ENCODE measurements around the gene OR52W1. TPM values are rescaled to one million over a fixed set of nuclear protein-coding genes. Genes with fewer than 3 reads are reported as not detected.

OR52W1 gene
- total and polyA plus RNA-seq, 10 of the 15 experiments (the other 5 are each of a cell fraction or from before 2014, with no cell fraction given) = not detected

DNA sequence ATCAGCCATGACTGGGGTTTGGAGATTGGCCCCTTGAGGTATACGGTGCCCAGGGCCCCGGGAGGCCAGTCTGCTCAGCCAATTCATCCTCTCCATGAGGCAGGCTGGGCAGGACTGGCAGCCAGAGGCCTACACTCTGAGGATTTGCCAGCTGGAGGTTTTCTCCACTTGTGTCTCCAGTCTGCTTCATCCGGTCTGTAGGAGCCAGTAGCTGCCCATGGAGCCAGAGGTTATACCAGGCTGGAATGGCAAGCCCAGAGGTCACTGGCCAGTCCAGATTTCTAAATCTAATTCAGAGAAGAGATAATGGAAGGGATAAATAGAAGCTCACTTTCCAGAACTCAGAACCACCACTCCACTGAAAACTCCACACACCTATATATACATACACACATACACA, 25.4 kb downstream of the OR52W1 start (continued):
- TF ChIP-seq CTCF (IDR thresholded peaks at IDR 0.05 in 2 of 3, conservative IDR thresholded peaks at IDR 0.05 in 1 of 3; ENCODE audit: control insufficient read depth in 2 of 3, extremely low read depth in 1 of 3, insufficient read depth in 1 of 3, low read depth in 3 of 3, low read length in 3 of 3) (no peak), TBL1XR1 (IDR thresholded peaks at IDR 0.05; ENCODE audit: low read depth, low read length) (no peak), SMAD5 (IDR thresholded peaks at IDR 0.05; ENCODE audit: low read depth) (no peak), NR2C2 (IDR thresholded peaks at IDR 0.05; ENCODE audit: borderline replicate concordance, control insufficient read depth, insufficient read length, low read depth) (no peak), ZZZ3 (IDR thresholded peaks at IDR 0.05; ENCODE audit: control insufficient read depth, insufficient read length, low read depth) (no peak), ZNF217 (IDR thresholded peaks at IDR 0.05) (no peak), PRDM15 (CRISPR knock-in tag; IDR thresholded peaks at IDR 0.05) (no peak)

Measured in GM12878 (cell line).